NT2/D1 (cell line): Measurements from ENCODE around the gene ABCC10.
A peak's percentile ranks its signal among the peaks of the same experiment; 100 is the strongest.

ENCODE experiments used
- SUZ12 ChIP-seq: IDR thresholded peaks from 2 replicates; pipeline ENCODE4 v1.6.1; 2011; ENCODE audit not compliant: insufficient read length, insufficient read depth; ENCODE audit errors: extremely low read depth
- YY1 ChIP-seq: IDR thresholded peaks from 2 replicates; pipeline ENCODE4 v1.6.1; 2011; ENCODE audit not compliant: insufficient read length, insufficient read depth

- no peak for TF ChIP-seq SUZ12
- peak; percentile 70 for TF ChIP-seq YY1
Measured at GRCh38 chr6:43477235-43478007, 50.1 kb downstream of the ABCC10 start, which contains the start of gene TJAP1.
